IMR-90 (cell line): ENCODE data around the gene AP1M2.

Experiments used
- CHD1 ChIP-seq: IDR thresholded peaks from 2 replicates; pipeline ENCODE4 v1.6.1; 2012; ENCODE audit warnings: low read depth, low read length, improper control_type of control experiment
- MAFK ChIP-seq: IDR thresholded peaks from 2 replicates; pipeline ENCODE4 v1.6.1; 2012; ENCODE audit warnings: low read depth, low read length, improper control_type of control experiment
- POLR2A ChIP-seq: IDR thresholded peaks from 2 replicates; pipeline ENCODE4 v1.6.1; 2012; ENCODE audit warnings: mild to moderate bottlenecking, low read depth, low read length
- RCOR1 ChIP-seq: IDR thresholded peaks from 2 replicates; pipeline ENCODE4 v1.6.1; 2012; ENCODE audit warnings: mild to moderate bottlenecking, low read length, improper control_type of control experiment; ENCODE audit not compliant: insufficient replicate concordance
- RFX5 ChIP-seq: IDR thresholded peaks from 2 replicates; pipeline ENCODE4 v1.8.0; 2012; ENCODE audit warnings: low read depth, mild to moderate bottlenecking, low read length, moderate library complexity
- TF ChIP-seq, protein P1 (sequence below): conservative IDR thresholded peaks from 2 replicates; pipeline ENCODE4 v1.5.1; 2012; ENCODE audit warnings: mild to moderate bottlenecking, low read depth, low read length, improper control_type of control experiment

- TF ChIP-seq, protein P1, sequence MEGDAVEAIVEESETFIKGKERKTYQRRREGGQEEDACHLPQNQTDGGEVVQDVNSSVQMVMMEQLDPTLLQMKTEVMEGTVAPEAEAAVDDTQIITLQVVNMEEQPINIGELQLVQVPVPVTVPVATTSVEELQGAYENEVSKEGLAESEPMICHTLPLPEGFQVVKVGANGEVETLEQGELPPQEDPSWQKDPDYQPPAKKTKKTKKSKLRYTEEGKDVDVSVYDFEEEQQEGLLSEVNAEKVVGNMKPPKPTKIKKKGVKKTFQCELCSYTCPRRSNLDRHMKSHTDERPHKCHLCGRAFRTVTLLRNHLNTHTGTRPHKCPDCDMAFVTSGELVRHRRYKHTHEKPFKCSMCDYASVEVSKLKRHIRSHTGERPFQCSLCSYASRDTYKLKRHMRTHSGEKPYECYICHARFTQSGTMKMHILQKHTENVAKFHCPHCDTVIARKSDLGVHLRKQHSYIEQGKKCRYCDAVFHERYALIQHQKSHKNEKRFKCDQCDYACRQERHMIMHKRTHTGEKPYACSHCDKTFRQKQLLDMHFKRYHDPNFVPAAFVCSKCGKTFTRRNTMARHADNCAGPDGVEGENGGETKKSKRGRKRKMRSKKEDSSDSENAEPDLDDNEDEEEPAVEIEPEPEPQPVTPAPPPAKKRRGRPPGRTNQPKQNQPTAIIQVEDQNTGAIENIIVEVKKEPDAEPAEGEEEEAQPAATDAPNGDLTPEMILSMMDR: no peak
- TF ChIP-seq MAFK (no peak), POLR2A (no peak), RCOR1 (no peak), RFX5 (no peak), CHD1 (no peak)
Observed at GRCh38 chr19:10533646-10534386, 53.3 kb downstream of the AP1M2 start.
